Loucy (cell line): ENCODE results near the gene DIPK1B.

Experiments used
- H2AFZ ChIP-seq: fragments of 200-600 bp; sonication (generic); 2 replicates; pipeline ENCODE4 v1.6.0; 2016; ENCODE audit warnings: antibody characterized with exemption, mild to moderate bottlenecking, low read length, moderate library complexity
- H3F3A ChIP-seq: fragments of 200-600 bp; 2 replicates; pipeline ENCODE4 v1.6.0; 2016; ENCODE audit warnings: antibody characterized with exemption, low read depth, mild to moderate bottlenecking
- H3K27me3 ChIP-seq: fragments of 200-600 bp; sonication (generic); 2 replicates; pipeline ENCODE4 v1.6.1; 2014; ENCODE audit warnings: low read length, mild to moderate bottlenecking; ENCODE audit not compliant: insufficient read depth, poor library complexity, severe bottlenecking
- H3K36me3 ChIP-seq: fragments of 200-600 bp; sonication (generic); 2 replicates; pipeline ENCODE4 v1.6.1; 2016; ENCODE audit warnings: low read length; ENCODE audit not compliant: insufficient read depth
- H3K4me1 ChIP-seq: fragments of 200-600 bp; sonication (generic); 2 replicates; pipeline ENCODE4 v1.5.1; 2014; ENCODE audit warnings: low read length, mild to moderate bottlenecking; ENCODE audit not compliant: insufficient read depth, poor library complexity, severe bottlenecking
- H3K4me2 ChIP-seq: fragments of 200-600 bp; sonication (generic); 2 replicates; pipeline ENCODE4 v1.6.0; 2014; ENCODE audit warnings: antibody characterized with exemption, low read length, low read depth, mild to moderate bottlenecking; ENCODE audit not compliant: poor library complexity, severe bottlenecking
- H3K4me3 ChIP-seq: fragments of 200-600 bp; sonication (generic); 2 replicates; pipeline ENCODE4 v1.5.1; 2014; ENCODE audit warnings: low read length, mild to moderate bottlenecking, mixed read lengths; ENCODE audit not compliant: poor library complexity, severe bottlenecking
- H3K79me2 ChIP-seq: fragments of 200-600 bp; sonication (generic); 2 replicates; pipeline ENCODE4 v1.6.1; 2014; ENCODE audit warnings: low read length; ENCODE audit not compliant: insufficient read depth
- H3K9ac ChIP-seq: fragments of 200-600 bp; sonication (generic); 2 replicates; pipeline ENCODE4 v1.6.0; 2014; ENCODE audit warnings: mild to moderate bottlenecking, low read depth, low read length, moderate library complexity; ENCODE audit not compliant: poor library complexity, severe bottlenecking
- H3K9me2 ChIP-seq: fragments of 200-600 bp; sonication (generic); replicated peaks from 2 replicates; pipeline ENCODE4 v1.6.1; 2016; ENCODE audit warnings: low read depth, low read length, mixed read lengths
- H3K9me3 ChIP-seq: fragments of 200-600 bp; sonication (generic); 2 replicates; pipeline ENCODE4 v1.6.1; 2014; ENCODE audit warnings: mild to moderate bottlenecking, antibody characterized with exemption, low read length, low read depth; ENCODE audit not compliant: insufficient read depth
- H4K20me1 ChIP-seq: fragments of 200-600 bp; sonication (generic); 2 replicates; pipeline ENCODE4 v1.6.0; 2014; ENCODE audit warnings: antibody characterized with exemption, low read length, mild to moderate bottlenecking; ENCODE audit not compliant: insufficient read depth, poor library complexity, severe bottlenecking
- EZH2phosphoT487 ChIP-seq: fragments of 200-600 bp; IDR thresholded peaks from 2 replicates; pipeline ENCODE4 v1.6.1; 2018; ENCODE audit warnings: antibody characterized with exemption, mild to moderate bottlenecking, moderate library complexity, borderline replicate concordance
- TF ChIP-seq, protein P1 (sequence below): fragments of 200-600 bp; sonication (generic); conservative IDR thresholded peaks from 2 replicates; pipeline ENCODE4 v1.5.1; 2014; ENCODE audit warnings: mild to moderate bottlenecking, antibody characterized with exemption, low read length

DIPK1B gene

DNA sequence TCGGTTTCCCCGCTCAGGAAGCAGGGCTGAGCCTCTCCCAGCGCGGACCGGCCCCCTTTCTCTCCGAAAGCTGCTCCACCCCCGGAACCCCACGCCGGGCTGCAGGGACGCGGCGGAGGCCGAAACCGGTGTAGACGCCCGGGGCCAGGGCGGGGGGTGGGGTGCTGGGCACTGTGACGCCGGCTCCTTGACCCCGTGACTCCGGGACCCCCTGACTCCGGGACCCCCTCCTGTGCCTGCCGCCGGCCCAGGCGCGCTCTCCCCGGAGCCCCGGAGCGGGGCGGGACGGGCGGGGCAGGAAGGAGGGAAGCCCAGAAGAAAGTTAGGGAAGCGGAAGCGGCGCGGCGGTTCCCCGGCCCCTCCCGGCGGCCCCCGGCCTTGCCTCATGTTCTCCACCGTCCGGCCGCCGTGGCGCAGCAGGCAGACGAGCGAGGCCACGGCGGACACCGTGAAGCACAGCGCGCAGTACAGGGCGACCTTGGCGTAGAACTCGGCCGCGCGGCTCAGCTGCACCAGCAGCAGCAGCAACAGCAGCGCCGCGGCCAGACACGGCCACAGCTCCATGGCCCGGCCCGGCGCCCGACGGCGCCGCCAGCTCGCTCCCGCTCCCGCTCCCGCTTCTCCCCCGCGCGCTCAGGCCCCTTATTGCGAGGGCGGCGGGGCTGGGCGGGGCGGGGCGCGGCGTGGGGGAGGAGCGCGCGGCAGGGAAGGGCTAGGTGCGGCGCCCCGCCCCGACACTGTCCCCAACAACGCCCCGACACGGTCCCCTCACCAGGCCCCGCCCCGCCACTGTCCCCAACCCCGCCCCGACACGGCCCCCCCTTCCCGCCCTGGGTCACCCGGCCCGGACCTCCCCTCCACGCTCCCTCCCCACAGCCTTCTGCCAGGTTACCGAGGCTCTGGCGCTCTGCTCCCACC is 25.3 kb upstream of the DIPK1B start, which contains the start of gene AGPAT2:
Gene AGPAT2 (minus strand): TSS at position 664 of the 918 bp plus-strand sequence. CDS start 100 bp downstream, at position 564.
- Histone ChIP-seq H3K27me3 (no peaks in the 10 kb centered on the region), H3K4me3 (peak within 1 kb of the TSS; percentile 98), H3K4me1 (peaks cover 25% of the 10 kb centered on the region), H3K9me3 (no peaks in the 10 kb centered on the region), H3K9me2 (no peaks in the 10 kb centered on the region), H3F3A (no peaks in the 10 kb centered on the region), H3K4me2 (peak within 1 kb of the TSS; percentile 92), H3K36me3 (no peaks in the 10 kb centered on the region), H2AFZ (peak within 1 kb of the TSS; percentile 79), H3K9ac (peak within 1 kb of the TSS; percentile 96), H4K20me1 (peaks cover 26% of the 10 kb centered on the region), H3K79me2 (peaks cover 43% of the 10 kb centered on the region)
- no peak for TF ChIP-seq EZH2phosphoT487
- TF ChIP-seq, protein P1, sequence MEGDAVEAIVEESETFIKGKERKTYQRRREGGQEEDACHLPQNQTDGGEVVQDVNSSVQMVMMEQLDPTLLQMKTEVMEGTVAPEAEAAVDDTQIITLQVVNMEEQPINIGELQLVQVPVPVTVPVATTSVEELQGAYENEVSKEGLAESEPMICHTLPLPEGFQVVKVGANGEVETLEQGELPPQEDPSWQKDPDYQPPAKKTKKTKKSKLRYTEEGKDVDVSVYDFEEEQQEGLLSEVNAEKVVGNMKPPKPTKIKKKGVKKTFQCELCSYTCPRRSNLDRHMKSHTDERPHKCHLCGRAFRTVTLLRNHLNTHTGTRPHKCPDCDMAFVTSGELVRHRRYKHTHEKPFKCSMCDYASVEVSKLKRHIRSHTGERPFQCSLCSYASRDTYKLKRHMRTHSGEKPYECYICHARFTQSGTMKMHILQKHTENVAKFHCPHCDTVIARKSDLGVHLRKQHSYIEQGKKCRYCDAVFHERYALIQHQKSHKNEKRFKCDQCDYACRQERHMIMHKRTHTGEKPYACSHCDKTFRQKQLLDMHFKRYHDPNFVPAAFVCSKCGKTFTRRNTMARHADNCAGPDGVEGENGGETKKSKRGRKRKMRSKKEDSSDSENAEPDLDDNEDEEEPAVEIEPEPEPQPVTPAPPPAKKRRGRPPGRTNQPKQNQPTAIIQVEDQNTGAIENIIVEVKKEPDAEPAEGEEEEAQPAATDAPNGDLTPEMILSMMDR = no peak

DNA sequence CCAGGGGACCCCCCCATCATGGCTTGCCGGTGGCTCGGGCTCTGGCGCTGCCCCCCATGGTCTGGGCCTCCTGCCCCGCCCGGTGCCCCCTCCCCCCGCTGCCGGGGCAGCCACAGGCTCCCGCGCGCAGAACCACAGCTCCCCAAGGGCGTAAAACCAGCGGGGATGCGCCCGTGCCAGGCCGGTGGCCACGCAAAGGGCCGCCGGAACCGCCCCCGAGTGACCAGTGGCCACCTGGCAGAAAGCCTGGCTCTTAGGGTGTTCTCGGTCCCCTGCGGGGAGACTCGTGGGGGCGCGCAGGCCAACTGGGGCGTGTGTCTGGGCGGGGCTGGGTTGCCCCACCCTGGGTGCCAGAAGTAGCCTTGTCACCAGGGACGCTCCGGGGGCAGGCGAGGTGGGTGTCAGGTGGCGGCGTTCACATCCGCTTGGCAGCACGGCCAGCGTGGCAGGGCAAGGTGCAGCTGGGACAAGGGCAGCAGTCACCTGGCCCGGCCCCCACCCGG is 24.6 kb upstream of the DIPK1B start:
- Histone ChIP-seq H2AFZ (peak overlapping the region; percentile 73; the same call in 1 of the 2 replicates), H3K79me2 (peaks cover 37% of the 10 kb centered on the region), H3K9me3 (no peaks in the 10 kb centered on the region), H3K9ac (no peak overlapping the region), H3F3A (no peaks in the 10 kb centered on the region), H3K9me2 (no peaks in the 10 kb centered on the region), H3K4me1 (peaks cover 25% of the 10 kb centered on the region), H3K36me3 (no peaks in the 10 kb centered on the region), H3K27me3 (no peaks in the 10 kb centered on the region), H3K4me3 (peak overlapping the region; percentile 55), H4K20me1 (peaks cover 26% of the 10 kb centered on the region), H3K4me2 (peak overlapping the region; percentile 92)
- no peak for TF ChIP-seq EZH2phosphoT487
- TF ChIP-seq, protein P1 = no peak

DNA sequence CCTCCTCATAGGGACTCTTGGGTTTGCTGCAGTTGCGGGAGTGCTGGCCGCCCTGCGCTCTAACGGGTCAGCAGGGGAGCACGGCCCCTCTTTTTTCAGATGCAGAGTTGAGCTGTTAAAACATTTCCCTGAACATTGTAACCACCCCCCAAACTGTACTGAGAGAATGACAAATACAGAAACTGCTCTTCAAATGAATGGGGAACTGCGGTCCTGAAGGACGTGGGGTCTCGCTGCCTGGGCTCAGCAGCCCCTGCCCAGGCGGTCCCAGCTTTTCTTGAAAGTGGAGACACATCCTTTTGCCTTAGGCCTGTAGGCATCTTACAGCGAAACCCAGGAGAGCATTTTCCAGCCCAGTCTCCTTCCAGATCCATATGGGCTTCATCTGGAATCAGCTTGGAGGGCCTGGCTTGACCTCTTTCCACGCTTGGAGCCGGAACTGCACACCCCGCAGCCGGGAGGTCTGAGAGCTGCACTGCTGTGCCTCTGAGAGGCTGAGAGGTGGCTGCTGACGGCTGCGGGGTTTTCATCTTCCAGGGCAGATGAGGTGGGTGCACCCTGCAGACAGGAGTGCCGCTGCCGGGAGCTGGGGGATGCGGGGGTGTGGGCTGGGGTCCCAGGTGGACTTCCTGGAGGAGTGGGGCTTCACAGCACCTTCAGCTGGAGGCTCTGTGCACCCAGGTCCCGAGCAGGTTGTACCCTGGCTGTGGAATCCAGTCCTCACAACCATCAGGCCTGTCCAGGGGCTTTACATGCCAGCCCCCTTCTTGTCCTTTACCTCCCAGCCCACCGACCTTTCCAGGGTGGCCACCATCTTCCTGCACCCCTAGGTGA is 23.9 kb upstream of the DIPK1B start:
- Histone ChIP-seq H3K9me2 (no peaks in the 10 kb centered on the region), H3K36me3 (no peaks in the 10 kb centered on the region), H3K9me3 (no peaks in the 10 kb centered on the region), H4K20me1 (peaks cover 26% of the 10 kb centered on the region), H2AFZ (no peak overlapping the region), H3K9ac (no peak overlapping the region), H3K4me3 (no peak overlapping the region), H3K27me3 (no peaks in the 10 kb centered on the region), H3F3A (no peaks in the 10 kb centered on the region), H3K4me1 (peaks cover 25% of the 10 kb centered on the region), H3K4me2 (no peak overlapping the region), H3K79me2 (peaks cover 33% of the 10 kb centered on the region)
- TF ChIP-seq EZH2phosphoT487 = no peak
- TF ChIP-seq, protein P1 = no peak
